Activated CD8-positive, alpha-beta memory T cell treated with anti-CD3 and anti-CD28 coated beads for 48 hours (primary cell): ENCODE measurements around the gene TBCCD1.
A peak's percentile ranks its signal among the peaks of the same experiment; 100 is the strongest.

Experiments
- DNase-seq, 3 experiments: peaks; one replicate each; pipeline ENCODE4 v3.0.0-alpha.2; 2020; ENCODE audit warnings: low read depth in 2 of 3, low spot score in 2 of 3

The TBCCD1 gene, protein sequence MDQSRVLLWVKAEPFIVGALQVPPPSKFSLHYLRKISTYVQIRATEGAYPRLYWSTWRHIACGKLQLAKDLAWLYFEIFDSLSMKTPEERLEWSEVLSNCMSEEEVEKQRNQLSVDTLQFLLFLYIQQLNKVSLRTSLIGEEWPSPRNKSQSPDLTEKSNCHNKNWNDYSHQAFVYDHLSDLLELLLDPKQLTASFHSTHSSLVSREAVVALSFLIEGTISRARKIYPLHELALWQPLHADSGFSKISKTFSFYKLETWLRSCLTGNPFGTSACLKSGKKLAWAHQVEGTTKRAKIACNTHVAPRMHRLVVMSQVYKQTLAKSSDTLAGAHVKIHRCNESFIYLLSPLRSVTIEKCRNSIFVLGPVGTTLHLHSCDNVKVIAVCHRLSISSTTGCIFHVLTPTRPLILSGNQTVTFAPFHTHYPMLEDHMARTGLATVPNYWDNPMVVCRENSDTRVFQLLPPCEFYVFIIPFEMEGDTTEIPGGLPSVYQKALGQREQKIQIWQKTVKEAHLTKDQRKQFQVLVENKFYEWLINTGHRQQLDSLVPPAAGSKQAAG

DNA sequence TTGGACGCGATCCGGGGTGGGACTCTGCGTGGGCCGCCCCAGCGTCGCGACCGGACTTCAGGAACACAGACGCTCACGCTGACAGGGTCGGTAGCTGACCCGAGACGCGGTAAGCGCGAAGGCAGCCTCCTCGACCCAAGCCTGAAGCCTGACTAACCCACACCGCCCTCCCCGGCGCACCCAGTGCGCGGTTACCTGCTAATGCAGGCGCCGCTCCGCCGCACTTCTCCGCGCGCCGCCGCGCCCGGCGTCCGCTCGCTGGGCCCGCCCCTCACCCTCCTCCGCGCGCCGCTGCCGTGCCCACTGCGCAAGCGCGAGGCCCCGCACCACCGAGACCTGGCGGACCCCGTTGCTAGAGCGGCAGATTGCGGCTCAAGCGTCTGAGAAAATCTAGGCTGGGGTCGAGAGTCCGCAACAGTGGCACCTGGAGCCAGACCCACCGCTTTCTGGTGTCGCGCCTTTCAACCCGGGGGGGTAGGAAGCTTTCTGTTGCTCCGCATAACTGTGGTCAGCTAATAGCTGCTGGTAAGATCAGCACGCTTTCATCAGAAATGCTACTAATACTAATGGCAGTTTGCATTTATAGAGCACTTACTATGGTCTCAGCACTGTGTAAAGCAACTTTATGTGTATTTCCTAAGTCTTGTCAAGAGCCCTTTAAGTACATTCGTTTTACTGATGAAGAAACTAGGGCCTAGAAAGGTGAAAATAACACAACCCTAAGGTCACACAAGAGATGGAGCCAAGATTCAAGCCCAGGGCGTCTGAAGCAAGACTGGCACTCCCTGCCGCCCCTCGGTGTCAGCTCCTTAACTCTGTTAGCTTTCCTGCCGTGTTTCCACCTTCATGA, at the start of gene TBCCD1:
TSS of gene TBCCD1 (minus strand) at position 268 of the 850 bp plus-strand sequence. CDS start 3,010 bp downstream, outside the sequence.
- DNase-seq, result peak; percentile 95 to 100 (median 98)

DNA sequence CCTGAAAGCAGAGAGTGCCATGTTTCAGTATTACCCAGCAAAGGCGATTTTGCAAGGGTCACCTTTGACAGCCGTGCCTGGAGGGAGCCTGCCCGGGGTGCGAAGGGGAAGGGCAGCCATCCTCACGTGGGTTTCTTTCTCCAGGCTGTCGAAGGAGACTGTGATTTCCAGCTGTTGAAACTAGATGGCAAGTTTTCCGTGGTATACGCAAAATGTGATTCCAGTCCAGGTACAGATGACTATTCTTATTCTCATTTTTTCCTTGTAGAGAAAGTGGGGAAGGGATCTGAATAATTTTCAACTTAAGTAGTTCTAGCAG, 49.1 kb upstream of the TBCCD1 start:
- no peak for DNase-seq

DNA sequence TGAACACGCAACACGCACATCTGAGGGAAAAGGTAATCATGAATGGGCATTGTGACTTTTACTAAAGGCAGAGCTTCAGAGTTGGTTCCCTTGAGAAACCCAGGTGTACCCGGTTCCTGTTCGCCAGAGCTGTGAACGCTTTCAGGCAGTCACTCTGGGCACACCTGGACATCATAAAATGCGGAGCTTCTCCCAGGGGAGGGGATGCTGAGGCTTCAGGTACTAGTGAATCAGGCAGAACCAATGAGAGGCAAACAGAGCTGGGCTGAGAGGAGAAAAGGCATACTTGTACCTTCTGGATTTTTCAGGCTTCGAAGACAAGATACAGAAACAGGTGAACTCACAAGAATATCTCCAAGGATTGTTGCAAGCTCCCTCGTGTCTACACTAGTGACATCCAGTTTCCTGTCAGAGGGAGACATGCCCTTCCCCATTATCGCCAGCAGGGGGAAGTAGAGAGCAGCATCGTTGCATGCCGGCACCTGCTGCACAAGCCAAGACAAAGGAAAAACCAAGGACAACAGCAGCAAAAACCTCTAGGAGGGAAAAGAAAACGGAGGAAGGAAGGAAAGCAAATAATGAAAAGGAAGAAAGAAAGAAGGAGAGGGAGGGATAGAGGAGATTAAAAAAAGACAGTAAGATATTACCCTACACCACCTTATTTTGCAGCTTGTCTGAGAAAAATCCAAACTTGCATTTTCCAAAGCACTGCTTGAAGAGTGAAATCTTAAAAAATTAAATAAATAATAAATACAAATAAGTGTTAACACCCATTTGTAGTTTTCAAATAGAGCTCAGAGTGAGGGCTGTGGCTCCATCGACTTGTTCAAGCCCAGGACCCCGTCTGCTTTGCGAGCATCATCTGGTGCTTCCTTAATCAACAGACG, 47.7 kb upstream of the TBCCD1 start:
- peak; percentile 38 to 62 (median 47) for DNase-seq

DNA sequence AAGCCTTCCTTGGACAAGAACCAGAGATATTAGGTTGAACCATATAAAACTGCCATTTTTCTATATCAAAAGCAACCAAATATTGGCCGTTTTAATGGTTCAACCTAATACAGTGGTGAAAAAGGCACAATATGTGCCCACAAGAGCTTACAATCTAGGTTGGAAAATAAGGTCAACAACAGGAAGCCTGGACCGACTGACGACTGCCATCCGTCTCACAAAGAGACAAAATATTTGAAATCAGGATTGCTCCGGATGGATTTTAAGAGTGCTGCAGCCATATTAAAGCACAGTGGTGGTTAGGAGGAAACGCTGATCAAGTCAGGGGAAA, 47.1 kb upstream of the TBCCD1 start:
- no peak for DNase-seq

DNA sequence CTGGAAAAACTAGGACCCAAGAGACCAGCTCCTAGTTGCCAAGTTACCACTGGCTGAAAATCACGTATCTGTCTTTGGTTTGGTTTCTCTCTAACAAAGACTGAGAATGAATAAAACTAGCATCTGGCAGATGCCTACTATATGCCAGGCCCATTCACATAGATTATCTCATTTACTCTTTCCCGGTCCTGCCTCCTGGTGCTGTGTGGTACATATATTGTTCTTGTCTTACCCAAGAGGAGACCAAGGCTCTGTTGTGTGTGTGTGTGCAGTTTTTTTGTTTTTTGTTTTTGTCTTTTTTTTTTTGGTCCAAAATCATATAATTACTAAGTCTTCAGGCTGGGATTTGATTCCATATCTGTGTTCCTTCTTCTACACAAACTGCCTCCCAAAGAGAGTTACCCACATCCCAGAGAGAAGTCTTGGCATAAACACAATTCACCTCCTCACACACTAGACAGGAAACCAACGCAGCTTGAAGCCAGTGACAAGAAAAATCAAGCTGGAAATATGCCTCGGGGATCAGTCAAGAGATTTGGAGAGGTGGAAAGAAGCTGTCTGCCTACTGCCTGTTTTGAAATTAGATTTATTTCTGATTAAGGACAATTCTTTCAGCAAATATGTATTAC, 46.6 kb upstream of the TBCCD1 start:
- DNase-seq, result no peak

DNA sequence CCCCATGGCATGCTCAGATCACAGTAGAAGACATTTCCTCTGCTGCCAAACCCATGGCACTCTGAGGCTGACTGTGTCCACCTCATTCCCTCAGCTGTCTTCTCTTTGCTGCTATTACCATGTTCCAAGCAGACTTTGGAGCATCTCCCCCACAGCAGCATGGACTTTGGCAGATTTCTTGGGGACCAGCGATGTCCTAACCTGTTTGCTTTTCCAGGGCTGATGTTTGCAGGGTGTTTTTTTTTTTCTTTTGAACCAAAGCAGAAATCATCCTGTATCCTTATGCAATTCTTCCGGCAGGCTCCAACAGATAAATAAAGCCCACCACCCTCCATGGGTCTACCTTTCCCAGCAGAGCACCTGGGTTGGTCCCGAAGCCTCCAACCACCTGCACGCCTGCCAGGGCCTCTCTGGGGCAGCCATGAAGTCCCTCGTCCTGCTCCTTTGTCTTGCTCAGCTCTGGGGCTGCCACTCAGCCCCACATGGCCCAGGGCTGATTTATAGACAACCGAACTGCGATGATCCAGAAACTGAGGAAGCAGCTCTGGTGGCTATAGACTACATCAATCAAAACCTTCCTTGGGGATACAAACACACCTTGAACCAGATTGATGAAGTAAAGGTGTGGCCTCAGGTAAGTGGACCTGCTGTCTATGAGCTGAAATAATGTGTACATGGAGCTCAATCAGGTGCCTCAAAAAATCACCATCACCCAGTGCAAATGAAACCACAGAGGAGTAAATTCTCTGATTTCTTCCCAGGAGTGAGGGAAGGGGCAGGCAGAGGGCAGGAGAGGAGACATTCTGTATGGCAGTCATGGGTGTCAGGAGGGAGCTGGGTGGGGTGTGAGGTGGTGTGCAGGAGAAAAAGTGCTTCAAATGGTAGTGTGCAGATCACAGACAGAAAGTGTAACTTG, 45.8 kb upstream of the TBCCD1 start, which contains the start of gene AHSG:
TSS of gene AHSG (plus strand) at position 340 of the 916 bp plus-strand sequence. CDS start at position 422, 82 bp downstream.
- DNase-seq, result no peak

DNA sequence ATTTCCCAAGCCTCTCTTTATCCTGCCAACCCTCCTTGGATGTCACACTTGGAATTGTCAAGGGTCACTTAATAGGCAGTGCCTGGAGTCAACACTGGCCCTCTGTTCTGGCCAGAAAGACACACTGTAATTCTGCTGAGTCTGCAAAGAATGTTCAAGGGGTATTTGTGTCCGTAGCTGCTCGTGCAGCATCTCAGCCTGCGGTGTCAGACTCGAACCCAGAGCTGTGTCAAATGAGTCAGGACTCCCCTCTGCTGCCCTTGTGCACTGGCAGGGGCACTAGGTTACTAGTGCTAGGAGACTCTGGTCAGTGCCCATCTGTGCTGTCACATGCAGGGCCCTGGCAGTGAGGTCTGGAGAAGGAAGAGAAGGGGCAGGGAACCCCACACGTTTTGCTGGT, 44.9 kb upstream of the TBCCD1 start:
- no peak for DNase-seq

DNA sequence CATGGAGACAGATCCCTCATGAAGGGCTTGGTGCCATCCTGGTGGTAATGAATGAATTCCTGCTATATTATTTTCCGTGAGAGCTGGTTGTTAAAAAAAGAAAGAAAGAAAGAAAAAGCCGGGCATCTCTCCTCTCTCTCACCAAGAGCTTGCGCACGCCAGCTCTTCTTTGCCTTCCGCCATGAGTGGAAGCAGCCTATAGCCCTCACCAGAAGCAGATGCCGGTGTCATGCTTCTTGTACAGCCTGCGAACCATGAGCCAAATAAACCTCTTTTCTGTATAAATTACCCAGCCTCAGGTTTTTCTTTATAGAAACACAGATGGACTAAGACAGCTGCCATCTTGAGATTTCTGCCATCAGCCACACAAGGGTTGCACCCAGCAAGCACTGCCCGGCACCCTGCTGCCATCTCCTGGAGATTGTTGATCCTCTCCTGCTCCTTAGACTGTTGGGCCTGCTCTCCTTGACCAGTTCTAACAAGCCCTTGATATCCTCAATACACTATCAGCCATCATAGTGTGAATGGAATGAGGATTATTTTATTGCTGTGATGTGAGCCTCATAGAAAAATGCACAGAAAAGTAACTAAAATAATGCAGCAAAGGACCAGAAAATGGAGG, 42.2 kb upstream of the TBCCD1 start:
- DNase-seq, result no peak

DNA sequence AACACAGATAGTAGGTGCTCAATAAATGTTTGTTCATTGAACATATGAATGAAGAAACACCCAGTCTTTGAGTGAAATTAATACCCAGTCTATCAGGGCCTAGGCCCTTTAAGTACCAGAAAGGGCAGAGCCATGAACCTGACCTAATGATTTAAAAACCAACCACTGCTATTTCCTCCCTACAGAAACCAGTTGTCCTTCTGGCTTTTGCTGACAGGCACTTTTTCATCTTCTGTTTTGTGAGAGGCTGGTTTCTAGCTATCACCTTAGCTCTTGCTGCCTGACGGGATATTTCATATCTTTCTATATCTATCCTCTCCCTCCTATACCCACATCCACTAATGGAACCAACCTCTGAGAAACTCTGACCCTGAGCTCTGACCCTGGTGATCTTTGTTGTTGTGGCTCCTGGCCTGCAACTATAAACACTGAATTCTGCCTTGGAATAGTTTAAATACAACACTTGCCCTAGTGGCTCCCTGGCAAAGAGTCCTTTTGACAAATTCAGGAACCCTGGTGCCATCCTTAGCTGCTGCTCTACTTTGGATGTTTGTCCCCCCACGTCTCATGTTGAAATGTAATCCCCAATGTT, 41.6 kb upstream of the TBCCD1 start:
- no peak for DNase-seq

DNA sequence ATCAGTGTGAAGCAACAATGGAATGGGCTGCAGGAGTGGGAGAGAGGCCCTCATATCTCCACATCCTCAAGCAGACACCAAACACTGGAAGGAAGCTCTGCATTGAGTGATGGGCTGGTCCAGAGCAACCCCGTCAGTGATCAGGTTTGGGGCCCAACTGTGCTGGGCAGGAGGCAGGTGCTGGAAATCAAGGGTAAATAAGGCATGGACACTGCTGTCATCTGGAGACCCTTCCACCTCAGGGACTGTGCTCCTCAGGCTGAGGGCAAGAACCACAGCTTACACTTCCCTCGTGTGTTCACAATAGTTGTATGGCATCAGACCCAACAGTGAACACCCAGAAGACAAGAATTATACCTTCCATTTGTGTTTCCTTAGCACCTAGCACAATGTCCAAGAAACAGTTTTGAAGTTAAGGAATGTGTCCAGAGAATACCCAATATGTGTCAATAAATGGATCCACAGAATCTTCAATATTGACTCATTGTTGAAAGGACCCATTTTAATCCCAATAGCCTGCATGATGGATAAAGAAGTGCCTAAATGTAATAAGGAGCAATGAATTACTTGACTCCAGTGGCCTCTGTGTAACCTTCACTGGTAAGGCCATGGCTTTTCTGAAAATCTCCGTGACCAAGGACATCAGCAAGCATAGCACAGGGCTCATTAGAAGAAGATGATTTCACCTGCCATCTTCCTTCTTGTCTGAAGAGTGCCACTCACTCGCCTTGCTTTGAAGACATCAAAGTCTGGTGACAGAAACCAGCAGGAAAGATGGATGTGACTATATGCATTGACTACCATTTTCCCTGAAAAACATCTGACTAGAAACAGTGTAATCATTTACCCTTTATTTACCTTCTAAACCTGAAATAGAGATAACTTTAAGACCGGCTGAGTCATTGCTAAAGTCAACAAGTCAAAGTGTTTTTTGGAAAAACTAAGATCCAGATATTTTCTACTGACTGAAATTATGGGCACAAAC, 38.7 kb upstream of the TBCCD1 start:
- DNase-seq, result no peak

DNA sequence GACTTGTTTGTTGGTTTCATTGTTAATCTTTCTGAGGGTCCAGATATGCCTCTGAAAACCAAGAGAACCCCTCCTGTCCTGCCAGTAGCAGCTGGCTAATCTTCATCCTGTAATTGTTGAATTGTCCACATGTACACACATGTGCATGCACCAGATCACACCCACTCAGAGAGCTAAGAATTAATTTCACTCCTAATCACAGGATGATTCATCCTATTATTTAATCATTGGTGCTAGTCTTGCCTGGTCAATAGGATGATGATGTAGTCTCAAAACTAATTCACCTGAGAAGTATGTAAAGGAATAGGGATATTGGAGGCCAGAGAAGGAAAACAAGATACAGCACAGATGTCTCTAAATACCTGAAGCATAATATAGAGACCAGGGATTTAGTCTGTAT, 37.9 kb upstream of the TBCCD1 start:
- no peak for DNase-seq

DNA sequence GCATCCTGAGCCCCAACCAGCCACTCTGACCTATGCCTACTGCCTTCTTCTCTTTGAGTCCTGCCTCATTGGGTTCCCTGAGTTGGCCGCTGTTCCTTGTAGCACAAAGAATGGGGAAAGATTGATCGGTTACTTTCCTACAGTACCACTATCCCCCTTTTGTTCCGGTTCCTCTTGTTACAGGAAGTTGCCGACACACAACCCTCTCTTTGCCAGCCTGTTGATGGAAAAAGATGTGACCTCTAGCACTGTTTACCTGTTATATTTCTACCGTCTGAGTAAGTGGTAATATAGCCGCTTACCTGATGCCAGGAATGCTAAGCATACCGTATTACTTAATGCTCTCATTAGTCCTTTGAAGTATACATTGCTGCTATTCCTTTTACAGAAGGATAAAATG, 36.0 kb upstream of the TBCCD1 start:
- DNase-seq, result no peak

DNA sequence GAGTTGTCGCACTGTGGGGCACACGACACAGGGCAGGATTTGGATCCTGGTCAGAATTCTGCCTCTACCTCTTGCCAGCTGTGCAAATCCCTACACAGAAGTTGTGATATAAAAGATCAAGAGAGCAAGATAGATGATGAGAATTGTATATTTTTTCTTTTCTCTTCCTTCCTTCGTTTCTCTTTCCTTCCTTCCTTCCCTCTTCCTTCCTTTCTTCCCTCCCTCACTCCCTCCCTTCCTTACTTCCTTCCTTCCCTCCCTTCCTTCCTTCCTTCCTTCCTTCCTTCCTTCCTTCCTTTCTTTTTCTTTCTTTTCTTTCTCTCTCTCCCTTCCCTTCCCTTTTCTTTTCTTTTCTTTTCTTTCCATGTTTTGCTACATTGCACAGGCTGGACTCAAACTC, 33.8 kb upstream of the TBCCD1 start:
- no peak for DNase-seq

DNA sequence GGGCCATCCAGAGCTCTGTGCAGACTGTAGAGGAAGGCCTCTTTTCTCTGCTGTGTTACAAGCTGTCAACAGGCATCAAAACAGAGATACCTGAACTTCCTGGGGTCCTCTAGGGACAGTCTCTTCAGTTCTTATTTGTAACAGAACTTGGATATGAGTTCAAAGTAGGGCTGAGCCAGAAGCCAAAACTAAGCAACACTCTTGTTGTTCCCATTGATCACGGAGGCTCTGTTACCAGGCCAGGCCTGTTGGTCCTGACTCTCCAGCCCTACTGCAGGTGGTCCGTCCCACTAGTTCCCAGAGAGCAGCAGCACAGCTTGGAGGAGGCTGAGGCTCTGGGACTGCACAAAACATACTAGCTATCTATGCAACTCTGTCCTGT, 32.6 kb upstream of the TBCCD1 start:
- DNase-seq, result no peak

DNA sequence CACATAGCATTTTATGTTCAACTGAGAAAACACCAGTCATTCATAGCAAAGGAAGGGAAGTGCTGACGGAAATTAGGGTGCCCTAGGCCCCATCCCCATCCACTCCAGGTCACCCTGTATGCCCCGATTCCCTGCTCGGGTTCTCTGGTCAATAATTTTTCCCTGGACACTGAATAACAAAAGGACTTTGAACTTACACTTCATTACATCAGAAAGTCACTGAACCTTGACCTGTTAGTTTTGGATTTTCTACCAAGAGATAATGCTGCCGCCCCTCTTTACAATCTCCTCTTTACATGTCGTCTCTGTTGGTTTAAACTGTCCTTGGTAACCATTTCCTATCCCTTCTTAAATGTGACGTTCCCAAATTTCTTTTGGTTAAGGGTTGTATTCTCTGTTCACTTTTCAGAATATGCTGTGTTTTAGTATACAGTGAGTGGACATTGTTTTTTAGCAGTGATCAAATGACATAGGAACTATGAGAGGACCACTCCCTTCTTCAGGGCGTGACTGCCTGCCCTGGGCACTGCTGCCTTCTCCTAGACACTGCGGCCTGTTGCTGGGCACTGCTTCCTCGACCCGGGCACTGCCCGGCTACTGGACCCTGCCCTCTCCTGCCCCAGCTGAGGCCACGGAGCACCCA, 32.1 kb upstream of the TBCCD1 start:
- DNase-seq, result no peak

DNA sequence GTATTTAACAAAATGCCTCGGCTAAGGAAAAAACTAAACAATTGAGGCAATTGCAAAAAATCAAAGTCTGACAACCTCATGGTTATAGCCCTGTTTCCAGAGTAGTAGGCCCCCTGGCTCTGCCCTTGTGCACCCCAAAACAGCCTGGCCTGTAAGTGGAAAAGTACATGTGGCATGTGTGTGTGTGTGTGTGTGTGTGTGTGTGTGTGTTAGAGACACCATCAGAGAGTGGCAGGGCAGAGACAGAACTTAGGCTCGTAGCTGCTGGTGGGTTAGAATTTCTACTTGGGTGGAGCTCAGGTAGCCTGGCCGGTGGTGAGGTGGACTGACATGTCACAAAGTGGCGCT, 31.6 kb upstream of the TBCCD1 start:
- no peak for DNase-seq

DNA sequence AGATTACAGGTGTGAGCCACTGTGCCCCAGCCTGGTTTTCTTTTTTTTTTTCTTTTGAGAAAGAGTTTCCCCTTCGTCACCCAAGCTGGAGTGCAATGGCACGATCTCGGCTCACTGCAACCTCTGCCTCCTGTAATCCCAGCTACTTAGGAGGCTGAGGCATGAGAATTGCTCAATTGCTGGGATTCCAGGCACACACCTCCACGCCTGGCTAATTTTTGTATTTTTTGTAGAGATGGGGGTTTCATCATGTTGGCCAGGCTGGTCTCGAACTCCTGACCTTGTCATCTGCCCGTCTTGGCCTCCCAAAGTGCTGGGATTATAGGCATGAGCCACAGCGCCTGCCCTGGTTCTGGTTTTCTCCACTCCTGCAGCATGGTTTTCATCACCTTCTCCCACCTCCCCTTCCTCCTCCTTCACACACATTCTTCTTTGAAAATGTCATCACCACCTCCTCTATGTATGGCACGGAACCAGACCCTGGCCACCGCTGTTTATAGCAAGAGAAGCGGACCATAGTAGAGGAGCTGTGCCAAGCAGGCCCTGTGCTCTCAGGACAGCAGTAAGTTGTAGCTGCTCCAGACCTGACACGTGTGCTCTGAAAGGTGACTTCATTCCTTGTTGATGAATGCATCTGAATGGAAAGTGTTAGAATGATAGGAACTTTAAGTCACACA, 31.1 kb upstream of the TBCCD1 start:
- no peak for DNase-seq
